ENCODE results near the gene ASB1.
"Not testable (repeated sequence)": the region's sequence is repeated elsewhere in the genome, so short reads cannot be mapped to it uniquely, and the experiment has no call there.

Gene ASB1

DNA sequence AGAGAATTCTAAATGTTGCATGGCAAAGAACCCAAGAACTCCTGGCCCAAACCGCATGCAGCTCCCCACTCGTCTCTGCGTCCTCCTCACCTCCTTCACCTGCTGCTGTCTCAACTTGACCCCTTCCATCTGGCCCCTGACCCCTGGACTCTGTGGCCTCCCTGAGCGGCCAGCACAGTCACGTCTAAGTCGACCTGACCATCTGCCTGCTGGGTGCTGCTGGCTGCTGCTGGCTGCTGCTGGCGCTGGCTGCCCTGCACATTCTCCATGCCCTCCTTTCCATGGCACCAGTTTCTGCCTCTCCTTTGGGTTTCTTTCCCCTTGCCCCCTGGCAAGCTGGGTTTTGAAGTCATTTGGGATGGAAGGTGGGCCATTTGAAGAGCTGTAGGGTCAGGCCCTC, 30.1 kb upstream of the ASB1 start:
- H3K27ac ChIP-seq = no peak overlapping the region
- TF ChIP-seq ZFX (IDR thresholded peaks at IDR 0.05; ENCODE audit: borderline replicate concordance) = no peak
- TF ChIP-seq, protein P1, sequence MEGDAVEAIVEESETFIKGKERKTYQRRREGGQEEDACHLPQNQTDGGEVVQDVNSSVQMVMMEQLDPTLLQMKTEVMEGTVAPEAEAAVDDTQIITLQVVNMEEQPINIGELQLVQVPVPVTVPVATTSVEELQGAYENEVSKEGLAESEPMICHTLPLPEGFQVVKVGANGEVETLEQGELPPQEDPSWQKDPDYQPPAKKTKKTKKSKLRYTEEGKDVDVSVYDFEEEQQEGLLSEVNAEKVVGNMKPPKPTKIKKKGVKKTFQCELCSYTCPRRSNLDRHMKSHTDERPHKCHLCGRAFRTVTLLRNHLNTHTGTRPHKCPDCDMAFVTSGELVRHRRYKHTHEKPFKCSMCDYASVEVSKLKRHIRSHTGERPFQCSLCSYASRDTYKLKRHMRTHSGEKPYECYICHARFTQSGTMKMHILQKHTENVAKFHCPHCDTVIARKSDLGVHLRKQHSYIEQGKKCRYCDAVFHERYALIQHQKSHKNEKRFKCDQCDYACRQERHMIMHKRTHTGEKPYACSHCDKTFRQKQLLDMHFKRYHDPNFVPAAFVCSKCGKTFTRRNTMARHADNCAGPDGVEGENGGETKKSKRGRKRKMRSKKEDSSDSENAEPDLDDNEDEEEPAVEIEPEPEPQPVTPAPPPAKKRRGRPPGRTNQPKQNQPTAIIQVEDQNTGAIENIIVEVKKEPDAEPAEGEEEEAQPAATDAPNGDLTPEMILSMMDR (IDR thresholded peaks at IDR 0.05) = no peak

DNA sequence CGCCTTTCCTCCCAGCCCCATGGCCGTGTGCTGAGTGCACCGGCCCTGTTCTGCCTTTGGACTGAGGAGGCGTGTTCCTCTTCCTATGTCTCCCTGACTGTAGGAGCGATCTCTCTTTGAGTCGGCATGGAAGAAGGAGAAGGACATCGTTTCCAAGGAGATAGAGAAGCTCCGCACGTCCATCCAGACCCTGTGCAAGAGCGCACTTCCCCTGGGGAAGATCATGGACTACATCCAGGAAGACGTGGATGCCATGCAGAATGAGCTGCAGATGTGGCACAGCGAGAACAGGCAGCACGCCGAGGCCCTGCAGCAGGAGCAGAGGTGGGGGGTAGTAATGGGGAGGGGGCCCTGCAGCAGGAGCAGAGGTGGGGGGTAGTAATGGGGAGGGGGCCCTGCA, 29.4 kb upstream of the ASB1 start:
- no peak overlapping the region for H3K27ac ChIP-seq
- TF ChIP-seq ZFX (IDR thresholded peaks at IDR 0.05; ENCODE audit: borderline replicate concordance) = no peak
- TF ChIP-seq, protein P1 (IDR thresholded peaks at IDR 0.05) = no peak

DNA sequence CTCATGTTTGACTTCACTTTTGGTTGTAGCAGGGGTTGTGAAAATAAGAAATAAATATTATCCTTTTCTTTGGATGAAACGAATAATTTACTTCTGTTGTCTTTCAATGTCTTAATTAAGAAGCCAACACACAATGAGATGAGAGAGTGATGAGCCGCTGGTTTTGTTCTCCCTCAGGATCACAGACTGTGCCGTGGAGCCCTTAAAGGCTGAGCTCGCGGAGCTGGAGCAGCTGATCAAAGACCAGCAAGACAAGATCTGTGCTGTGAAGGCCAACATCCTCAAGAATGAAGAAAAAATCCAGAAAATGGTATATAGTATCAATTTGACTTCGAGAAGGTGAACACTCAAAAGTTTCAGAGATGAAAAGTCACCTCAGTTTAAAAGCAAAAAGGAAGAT, 28.1 kb upstream of the ASB1 start:
- TF ChIP-seq, protein P1 (IDR thresholded peaks at IDR 0.05) = no peak
- TF ChIP-seq ZFX (IDR thresholded peaks at IDR 0.05; ENCODE audit: borderline replicate concordance) = no peak
- no peak overlapping the region for H3K27ac ChIP-seq

DNA sequence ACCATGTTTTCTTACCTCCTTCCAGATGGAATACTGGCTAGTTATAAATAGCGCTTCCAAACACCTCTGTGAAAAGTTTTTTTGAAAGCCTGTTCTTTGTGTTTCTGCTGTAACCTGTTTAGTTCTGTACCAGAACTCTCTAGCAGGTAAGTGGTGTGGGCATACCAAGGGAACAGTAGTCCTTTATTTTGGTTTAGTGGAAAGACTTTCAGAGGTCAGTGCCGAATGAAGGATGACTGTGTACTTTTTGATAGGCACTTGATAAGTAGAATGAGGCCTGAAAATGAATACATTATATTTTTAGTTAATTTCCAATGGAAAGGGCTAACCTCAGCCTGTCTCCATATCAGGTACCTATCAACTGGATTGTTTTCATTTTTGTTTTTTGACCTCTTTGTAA, 27.6 kb upstream of the ASB1 start:
- TF ChIP-seq, protein P1 (IDR thresholded peaks at IDR 0.05) = no peak
- no peak for TF ChIP-seq ZFX (IDR thresholded peaks at IDR 0.05; ENCODE audit: borderline replicate concordance)

DNA sequence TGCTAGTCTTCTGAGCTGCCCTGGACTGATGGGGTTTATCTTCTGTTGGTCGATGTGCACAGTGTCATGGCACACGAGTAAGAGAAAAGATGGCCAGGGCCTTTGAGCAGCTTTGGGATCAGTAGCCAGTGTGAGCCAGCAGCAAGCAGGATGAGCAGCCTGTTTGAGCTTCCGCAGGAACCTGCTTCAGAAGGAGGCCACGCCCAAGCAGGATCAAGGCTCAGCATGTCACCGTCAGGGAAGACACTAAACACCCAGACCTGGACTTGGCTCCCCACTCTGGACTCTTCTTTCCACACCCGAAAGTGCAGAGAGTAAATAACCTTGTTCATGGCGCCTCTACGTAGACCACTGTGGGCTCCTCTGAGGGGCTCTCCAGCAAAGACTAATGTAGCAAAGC, 25.2 kb upstream of the ASB1 start:
- TF ChIP-seq, protein P1 (IDR thresholded peaks at IDR 0.05) = no peak
- no peak for TF ChIP-seq ZFX (IDR thresholded peaks at IDR 0.05; ENCODE audit: borderline replicate concordance)
- H3K27ac ChIP-seq = no peak overlapping the region

More for the DNA sequence above, 27.6 kb upstream of the ASB1 start:
- H3K27ac ChIP-seq = no peak overlapping the region

DNA sequence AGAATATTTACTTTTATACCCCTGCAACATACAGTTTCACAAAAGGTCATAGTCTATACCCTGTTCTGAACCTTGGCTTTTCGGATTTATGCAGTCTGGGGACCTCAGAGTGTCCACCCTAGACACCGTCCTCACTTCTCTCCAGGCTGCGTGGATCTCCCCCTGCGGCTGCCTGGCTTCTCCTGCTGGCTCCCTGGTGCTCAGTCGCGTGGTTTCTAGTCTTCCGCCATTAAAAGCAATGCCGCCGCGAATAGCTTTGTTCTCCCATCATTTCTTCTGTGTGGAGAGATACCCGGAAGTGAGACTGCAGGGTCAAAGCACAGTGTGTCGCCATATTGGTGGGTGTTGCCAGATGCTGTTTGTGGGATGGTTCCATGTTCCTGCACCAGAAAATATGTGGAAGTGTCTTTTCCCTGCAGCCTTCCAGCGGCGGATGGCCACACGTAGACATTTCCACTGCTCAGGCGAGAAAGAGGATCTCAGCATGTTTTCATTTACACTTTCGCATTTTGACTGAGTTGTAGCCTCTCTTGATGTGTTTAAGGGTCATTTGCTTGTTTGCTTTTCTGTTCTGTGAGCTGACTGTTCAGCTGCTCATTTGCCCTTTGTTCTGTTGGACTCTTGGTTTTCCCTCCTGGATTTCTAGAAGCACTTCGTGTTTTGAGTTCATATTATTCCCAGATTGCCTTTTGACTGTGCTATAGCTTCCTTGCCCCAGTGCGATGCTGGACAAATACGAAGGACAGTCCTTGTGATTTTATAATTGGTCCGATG, 22.9 kb upstream of the ASB1 start:
- no peak overlapping the region for H3K27ac ChIP-seq
- TF ChIP-seq, protein P1 (IDR thresholded peaks at IDR 0.05) = no peak
- no peak for TF ChIP-seq ZFX (IDR thresholded peaks at IDR 0.05; ENCODE audit: borderline replicate concordance)

DNA sequence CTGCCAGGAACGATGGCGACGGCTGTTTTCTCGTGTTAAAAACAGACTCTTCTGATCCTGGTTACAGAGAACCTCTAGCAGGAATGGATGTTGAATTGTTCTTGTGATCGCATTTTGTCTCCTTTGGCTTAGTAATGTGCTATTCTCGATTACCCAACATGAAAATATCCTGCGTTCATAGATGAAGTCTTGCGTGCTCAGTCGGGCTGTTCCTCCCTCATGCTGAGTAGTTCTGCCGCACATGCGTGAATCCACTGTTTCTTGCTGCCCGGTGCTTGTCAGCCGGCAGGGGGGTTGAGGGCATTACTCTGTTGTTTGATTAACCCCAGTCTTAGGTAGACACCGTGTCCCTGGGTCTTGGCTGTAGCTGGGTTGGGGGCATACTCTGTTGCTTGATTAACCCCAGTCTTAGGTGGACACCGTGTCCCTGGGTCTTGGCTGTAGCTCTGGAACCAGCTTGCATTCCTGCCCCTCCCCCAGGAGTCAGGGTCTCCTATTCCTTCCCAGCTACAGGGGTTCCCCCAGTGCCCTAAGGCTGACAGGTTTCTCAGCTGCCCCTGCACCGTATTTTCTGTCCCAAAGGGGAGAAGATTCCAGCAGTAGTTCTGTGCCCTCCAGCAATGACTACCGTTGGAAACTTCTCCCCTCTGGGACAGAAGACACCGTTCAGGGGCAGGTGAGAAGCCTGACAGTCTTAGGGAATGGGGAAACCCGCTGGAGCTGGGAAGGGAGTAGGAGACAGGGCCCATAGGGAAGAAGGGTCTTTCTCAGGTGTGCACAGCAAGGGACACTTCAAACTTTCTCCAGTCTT, 22.1 kb upstream of the ASB1 start:
- TF ChIP-seq ZFX (IDR thresholded peaks at IDR 0.05; ENCODE audit: borderline replicate concordance) = no peak
- TF ChIP-seq, protein P1 (IDR thresholded peaks at IDR 0.05) = no peak
- H3K27ac ChIP-seq = no peak overlapping the region

DNA sequence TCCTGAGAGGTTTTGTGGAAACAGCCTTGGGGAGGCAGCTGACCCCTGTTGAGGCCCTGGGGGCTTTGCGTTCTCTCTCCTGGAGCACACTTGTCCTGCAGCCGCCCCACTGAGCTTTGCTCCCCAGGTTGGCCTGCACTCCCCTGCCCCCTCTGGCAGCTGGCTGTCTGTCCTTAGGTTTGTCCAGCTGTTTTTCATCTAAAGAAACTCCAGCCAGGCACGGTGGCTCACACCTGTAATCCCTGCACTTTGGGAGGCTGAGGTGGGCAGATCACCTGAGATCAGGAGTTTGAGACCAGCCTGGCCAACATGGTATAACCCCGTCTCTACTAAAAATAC, 21.5 kb upstream of the ASB1 start:
- not testable (repeated sequence) for H3K27ac ChIP-seq
